ENCODE results near the gene NIM1K.
"Not testable (repeated sequence)": the region's sequence is repeated elsewhere in the genome, so short reads cannot be mapped to it uniquely, and the experiment has no call there.

NIM1K gene

DNA sequence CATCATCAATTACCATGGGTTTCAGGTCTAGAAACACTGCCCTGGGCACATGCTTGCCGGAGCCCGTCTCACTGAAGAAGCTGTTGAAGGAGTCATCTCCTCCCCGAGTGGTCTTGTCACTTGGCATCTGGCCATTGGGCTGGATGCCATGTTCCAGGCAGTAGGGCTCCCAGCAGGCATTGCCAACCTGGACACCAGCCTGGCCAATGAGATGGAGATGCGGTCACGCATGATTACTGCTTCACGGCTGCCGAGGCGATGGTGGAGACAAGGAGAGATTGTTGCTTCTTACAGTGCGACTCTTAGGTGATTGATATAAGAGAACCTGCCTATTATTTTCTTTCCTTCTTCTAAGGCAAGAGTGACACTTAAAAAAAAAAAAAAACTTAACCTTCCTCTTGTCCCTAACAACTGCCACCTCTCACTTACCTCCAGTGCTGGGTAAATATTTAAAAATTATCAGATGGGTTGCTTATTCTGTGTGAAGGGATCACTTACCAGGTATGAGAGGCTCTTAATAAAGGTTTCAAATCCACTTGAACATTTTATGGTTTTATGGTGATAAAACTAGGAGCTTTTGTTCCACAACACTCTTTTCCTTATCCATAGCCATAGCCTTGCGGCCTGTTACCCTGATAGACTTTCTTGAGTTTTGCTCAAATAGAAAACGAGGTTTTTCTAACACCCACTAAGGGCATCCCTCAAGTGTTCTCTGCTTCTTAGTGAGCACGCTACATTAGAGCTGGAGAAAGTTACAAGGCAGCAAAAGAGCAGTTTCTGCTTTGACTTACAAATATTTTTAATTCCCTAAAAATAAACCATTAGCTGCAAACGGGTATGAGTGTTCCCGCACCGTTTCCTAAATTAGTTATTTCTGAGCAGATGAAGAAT, 41.2 kb downstream of the NIM1K start:
- DNase-seq, result no peak

DNA sequence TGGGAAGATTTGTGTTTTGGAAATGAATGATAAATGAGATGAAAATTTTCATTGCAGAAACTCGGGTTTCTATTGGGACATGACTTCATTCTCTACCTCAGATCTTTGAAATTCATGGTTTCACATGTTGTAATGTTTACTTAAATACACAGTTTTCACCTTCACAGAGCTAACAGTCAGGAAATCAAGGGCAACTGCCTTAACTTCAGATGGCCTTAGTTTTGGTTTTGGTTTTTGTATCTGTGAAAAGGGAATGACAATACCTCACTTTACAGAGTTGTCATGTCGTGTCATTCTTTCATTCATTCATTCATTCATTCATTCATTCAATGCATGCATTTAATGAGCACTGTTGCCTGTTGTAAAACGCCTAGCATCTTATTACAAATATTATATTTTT, 41.9 kb downstream of the NIM1K start:
- DNase-seq, result no peak

DNA sequence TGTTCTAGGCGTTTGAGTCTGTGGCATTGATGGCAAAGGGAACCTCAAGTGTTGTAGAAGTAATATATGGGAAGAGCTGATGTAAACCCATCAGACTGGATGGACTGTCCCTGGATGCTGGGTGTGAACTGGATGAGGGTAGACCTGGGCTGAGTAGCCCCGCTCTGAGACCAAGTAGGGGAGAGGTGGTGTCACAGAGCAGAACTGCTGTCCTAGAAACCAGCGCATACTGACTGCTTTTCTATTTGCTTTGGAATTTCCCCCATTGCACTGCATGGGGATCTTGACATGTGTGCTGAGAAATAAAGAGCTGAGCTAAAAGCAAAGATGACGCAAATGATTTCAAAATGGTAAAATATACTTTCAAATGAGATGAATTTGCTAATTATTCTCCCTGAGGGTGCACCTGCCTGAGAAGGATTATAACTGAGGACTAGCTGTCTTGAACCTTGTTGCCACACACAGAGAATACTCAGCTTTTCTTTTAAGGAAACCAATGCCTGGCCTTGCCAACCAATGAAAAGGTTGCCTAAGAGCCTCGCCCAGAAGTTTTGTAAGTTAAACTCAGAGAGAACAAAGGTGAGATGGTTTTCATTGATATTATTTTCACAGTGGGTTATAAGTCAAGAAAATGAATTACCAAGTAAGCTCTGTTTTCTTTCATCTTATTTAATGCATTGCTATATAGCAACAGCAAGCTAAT, 44.8 kb downstream of the NIM1K start:
- no peak for DNase-seq

DNA sequence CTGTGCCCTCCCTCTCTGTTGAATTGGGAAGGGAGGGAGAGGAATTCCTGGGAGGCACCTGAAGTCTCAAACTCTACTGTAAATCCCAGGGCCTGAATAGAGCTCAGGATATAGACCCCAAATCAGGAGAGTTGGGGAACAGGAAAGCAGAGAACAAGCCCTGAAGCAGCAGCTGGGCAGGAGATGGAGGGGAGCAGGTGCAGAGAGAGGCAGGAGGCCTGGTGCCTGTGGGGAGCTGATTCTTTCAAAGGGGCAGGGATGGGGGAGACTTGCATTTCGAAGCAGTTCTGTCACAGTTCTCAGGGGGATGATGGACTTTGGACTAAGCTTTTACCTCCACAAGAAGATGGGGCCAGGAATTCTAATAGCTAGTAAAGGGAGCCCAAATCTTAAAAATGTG, 50.2 kb downstream of the NIM1K start:
- DNase-seq, result no peak

DNA sequence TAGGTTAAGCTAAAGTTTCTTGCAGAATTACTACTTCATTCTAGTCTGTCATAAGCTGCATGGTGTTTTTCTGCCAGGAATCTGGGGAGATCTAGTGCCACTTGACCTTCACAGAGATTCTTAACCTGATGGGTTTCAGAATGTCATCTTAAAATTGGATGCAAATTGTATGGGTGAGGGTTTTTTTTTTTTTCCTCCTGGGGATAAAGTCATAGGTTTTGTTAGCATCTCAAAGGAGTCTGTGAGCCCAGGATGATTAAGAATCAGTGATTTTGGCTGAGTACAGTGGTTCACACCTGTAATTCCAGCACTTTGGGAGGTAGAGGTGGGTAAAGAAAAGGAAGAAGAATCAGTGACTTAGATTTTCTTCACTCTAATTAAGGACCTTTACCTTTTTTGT, 51.2 kb downstream of the NIM1K start:
- no peak for DNase-seq

DNA sequence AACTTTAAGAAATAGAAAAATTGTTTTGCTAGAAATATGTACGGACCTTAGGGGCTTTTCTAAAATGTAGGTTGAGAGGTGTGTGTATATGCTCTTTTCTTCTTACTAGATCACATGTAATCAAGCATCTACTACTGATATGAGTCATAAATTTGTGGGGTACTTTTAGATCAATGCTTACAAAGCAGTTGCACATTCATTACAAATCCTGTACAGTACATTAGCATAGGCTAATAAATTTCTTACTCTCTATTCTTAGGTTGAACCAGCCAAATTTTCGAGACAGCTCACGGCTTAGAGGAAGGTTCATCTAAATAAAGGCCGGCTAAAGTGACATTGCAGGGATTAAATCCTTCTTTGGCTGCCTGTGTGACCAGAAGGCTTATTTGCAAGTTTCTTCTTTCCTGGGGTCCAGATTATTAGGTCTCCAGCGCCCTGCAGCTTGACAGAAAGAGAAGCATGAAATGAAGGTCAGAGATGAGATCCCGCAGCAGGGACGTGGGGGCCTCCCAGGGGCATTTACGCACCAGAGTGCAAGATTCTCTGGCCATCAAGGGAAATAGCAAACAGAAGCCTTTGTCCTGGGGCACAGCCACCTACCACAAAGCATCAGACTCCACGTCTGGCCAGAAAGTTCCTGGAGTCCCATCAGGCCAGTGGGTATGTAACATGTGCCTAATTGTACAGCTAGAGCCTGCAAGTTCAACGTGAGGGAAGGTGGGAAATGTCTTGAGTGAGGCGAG, 53.0 kb downstream of the NIM1K start:
- DNase-seq, result no peak

DNA sequence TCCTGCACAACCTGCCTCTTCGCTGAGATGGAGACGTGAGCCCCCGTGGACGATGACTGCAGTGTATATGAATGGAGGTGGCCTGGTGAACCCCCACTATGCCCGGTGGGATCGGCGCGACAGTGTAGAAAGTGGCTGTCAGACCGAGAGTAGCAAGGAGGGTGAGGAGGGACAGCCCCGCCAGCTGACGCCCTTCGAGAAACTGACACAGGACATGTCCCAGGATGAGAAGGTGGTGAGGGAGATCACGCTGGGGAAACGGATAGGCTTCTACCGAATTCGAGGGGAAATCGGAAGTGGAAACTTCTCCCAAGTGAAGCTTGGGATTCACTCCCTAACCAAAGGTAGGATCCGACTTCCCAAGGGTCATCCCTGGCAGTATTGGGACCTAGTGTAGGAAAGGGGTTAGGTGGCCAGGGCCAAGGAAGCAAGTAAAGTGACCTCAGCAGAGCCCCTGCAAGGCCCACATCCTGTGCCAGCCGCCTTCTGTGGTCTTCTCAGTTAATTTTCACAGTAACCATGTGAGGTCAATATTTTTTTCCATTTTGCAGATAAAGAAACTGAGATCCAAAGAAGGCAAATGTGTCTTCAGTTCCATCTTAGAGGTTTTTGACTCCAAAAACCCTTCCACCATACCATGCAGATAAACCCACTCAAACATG, 53.8 kb downstream of the NIM1K start:
- no peak for DNase-seq

DNA sequence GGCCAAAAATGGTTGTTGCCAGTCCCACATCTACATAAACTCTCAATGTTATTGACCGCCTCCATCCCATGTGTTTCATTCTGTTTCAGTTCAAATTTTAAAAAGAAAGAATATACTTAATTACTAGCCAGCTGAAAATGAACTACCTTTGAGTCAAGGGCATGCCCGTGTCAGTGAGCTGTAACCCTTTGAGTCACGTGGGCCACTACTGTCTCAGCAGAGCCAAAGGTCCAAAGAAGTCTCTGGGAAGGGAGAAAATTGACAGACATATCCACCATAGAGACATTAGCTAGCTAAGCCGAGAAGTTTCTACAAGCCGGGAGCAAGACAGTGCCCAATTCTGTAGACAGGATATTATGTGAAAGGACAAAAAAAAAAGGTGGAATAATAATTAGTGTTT, 59.7 kb downstream of the NIM1K start:
- no peak for DNase-seq

DNA sequence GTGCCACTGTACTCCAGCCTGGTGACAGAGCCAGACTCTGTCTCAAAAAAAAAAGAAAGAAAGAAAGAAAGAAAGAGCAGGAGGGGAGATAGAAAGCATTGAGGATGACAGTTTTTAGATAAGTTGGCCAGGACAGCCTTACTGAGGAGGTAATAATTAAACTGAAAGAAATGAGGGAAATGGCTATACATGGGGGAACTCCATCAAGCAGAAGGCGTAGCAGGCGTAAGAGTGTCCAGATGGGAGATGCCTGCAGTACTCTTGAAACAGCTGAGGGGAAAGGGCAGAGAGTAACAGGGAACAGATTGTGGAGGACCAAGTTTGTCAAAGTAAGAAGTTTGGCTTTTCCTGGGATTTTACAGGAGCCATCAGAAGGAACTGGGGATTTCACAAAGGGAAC, 63.7 kb downstream of the NIM1K start:
- no peak for DNase-seq

DNA sequence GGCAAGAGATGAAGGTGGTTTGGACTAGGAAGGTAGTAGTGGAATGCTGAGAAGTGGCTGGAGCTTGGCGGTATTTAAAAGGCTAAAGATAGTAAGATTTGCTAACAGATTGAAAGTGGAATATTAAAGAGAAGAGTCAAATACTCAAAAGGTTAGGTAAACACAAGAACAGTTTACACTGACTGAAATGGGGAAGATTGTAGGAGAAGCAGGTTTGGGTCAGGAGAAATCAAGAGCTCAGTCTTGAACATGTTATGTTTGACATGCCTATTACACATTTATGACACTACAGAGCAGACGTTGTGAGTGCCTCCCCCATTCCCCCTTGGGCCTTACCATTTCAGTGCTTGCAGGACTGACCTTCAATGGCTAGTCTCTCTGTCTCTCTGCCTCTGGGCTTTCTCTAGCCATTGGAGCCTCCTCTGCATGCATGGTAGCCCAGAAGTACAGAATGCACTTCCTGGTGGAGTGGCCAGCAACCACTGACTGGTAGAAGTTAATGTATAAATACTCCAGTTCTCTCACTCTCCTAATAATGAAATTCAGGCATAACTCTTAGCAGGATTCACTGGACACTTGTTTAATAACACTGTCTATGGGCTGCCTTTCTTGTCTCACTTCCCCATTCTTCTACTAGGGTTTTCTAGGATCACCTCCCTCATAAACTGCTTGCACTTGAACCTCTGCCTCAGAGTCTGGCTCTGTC, 64.4 kb downstream of the NIM1K start:
- no peak for DNase-seq

DNA sequence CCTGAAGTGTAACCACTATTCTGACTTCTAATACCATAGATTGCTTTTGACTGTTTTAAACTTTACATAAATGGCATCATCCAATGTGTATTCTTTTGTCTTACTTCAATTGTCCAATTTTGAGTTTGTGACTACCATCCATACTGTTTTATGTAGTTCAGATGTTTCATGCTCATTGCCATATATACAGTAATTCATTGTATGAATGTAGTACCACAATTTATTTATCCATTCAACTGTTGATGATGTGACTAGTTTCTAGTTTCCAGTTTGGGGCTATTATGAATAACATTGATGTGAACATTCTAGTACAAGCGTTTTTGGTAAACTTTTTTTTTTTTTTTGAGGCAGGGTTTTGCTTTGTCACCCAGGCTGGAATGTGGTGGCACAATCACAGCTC, 66.1 kb downstream of the NIM1K start:
- no peak for DNase-seq

DNA sequence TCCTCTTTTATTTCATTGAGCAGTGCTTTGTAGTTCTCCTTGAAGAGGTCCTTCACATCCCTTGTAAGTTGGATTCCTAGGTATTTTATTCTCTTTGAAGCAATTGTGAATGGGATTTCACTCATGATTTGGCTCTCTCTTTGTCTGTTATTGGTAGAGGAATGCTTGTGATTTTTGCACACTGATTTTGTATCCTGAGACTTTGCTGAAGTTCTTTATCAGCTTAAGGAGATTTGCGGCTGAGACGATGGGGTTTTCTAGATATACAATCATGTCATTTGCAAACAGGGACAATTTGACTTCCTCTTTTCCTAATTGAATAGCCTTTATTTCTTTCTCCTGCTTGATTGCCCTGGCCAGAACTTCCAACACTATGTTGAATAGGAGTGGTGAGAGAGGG, 70.2 kb downstream of the NIM1K start:
- not testable (repeated sequence) for DNase-seq

DNA sequence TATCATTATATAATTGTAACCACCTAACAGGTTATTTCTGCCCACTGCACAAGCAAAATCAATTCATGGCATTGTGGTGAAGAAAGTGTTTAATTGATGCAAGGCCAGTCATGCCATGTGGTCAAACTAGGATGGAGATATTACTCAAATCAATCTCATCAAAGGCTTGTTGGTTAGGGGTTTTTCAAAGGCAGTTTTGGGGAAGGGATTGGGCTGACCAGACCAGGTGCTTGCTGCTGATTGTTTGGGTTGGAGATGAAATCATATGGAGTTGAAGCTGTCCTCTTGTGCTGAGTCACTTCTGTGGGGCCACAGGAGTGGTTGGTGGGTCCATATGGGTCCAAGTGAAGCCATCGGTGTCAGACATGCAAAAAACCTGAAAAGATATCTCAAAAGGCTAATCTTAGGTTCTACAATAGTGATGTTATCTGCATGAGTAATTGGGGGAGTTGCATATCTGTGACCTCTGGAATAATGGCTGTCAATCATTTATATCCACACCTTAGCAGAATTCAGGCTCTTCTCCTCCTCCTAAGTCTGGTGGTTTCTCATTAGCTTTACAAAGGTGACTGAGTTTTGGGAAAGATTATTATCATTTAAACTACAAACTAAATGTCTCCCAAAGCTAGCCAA, 76.3 kb downstream of the NIM1K start:
- DNase-seq, result no peak

DNA sequence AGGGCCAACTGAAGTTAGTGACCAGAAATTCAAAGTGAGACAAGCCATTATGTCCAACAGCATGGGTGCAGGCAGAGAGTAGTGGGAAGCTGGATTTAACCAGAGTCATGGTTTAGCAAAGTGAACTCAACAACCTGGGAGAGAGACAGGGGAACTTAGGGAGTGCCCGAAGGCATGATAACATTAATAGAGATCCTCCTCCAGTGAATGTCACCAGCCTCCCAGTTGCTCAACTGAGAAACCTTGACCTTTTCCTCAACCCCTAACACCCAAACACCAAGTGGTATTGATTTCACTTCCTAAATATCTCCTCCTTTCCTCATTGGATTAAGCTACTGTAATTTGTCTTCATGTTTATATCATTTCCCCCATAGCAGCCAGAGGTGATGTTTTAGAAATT, 78.6 kb downstream of the NIM1K start:
- no peak for DNase-seq

DNA sequence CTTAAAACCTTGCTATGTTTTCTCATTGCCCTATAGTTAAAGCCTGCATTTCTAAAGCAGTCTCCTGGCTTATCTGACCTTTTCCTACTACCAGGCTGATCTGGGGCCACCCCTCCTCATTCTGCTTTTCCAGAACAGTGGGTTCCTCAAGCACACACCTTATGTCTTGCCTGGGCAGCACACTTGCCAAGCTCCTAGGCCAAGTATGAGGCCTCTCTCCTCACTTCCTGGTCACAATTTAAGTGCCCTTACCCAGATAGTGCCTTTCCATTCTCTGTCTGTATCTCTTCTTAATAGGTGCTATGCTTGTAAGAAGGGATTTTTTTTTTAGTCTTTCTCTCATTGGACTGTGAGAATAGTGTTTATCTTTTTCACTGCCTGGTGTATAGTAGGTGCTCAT, 81.5 kb downstream of the NIM1K start:
- DNase-seq, result no peak

DNA sequence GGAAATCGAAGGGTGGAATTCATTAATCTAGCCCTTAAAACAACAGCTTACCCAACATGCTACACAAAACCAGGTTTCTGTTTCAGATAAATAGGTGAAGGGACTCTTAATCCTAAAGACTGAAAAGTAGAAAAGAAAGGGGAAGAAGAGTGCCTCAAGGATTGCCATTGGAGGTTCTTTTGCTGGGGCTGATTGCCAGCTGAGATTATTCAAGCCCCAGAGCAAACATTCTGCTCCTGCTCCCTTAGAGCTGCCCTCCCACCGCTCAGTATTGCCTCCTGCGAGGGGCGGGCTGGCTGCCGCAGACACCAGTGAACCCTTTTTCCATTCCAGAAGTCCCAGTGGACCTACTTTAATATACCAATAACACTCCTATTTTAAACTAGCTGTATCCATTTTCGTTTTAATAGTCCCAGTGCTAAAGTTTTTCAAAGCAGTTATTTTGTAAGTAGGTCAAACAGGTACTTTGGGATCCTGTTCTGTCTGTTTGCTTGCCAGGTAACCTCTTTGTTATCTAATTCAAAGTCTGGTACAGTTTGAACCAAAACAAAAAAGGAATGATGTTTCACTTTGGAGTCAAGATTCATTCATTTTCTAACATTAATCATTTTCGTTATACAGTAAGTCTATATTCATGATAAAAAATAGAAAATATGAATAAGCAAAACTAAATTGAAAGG, 82.5 kb downstream of the NIM1K start:
- no peak for DNase-seq

DNA sequence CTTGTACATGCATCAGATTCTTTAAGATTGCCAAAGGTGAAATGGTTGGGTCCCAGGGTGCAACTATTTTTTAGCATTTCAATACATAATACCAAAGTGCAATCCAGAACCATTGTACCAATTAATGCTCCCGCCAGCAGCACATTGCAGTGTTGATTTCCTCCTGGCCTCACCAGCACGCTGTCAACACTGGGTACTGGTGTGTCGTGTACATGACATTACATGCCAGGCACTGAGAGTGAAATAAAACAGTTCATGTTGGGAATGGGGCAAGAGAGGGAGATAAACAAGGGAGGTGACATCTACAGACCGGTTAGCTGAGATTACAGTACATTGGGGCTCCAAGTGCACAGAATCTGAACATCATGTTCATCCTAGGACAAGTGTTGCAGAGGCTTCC, 83.4 kb downstream of the NIM1K start:
- DNase-seq, result no peak

DNA sequence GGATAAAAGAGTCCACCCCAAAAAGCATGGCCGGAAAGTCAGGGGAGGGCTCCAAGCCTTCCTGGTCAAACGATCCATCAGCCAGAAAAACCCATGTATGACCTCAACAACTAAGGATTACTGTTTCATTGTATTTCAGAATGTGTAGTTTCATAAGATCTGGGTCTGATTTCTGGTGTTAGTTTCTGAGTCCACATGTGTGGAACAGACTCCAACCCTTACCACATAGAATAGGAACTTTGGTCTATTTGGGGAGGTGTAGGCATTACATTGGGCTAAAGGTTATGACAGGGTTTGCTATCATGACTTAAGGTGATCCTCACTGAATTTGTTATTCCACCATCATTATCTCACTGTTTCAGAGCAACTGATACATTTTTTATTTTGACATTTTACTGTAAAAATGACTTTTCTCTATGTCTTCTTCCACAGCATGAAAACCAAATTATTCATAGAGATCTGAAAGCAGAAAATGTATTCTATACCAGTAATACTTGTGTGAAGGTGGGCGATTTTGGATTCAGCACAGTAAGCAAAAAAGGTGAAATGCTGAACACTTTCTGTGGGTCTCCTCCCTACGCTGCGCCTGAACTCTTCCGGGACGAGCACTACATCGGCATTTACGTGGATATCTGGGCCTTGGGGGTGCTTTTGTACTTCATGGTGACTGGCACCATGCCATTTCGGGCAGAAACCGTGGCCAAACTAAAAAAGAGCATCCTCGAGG, 87.7 kb downstream of the NIM1K start:
- no peak for DNase-seq

DNA sequence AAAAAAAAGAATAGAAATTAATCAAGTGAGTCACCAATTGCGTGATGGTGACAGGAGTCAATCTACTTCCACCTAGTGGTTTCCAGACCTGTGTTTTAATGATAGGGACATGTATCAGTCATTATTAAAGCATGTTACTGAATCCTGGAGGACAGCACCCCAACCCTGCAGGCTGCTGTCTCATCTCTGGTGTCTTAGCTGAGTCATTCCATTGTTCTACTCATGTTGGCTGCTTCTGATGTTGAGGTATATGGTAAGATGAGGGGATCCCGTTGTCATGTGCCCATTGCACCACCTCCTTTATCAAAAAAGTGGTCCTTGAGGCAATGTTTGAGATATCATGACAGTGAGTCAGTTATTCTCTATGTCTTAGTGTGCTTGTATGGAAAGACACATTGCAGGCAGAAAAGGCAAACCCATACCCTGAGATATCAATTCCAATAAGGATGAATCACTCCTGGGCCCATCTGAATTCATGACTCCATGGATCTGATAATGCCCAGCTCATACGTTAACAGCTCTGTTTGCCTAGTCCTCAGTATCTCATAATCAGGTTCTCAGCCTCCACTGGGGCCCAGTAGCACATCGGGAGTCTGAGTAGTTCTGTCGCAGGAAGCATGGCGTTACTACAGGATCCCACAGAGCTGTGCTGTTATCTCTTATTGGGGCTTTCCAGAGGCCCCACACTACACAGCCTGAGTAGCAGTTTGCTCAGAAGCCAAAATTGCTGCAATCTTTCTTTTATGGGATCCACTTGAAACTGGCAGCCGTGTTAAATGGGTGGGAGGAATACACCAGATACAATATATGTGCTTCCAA, 90.0 kb downstream of the NIM1K start:
- no peak for DNase-seq

DNA sequence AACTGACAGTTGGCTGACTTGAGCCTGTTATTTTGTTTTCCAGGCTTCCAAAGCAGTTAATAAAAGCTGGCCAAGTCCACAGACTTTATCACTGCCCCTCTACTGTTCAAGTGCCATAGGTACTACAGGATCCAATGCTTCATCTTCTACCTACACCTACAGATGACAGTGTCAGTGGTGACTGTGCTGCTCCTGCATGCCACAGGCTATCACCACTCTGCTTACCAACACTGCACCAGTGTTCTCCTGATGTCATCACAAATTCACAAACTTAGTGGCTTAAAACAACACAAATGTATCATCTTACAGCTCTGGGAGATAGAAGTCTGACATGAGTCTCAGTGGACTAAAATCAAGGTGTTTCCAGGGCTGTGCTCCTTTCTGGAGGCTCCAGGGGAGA, 94.6 kb downstream of the NIM1K start:
- DNase-seq, result no peak
